HFFc6 (cell line): ENCODE measurements around the gene LSM2. TPM values are rescaled to one million over a fixed set of nuclear protein-coding genes. Genes with fewer than 3 reads are reported as not detected.
"Not testable (repeated sequence)": the region's sequence is repeated elsewhere in the genome, so short reads cannot be mapped to it uniquely, and the experiment has no call there.

Experiments
- DNase-seq: peaks from one replicate; pipeline ENCODE4 v3.0.0-alpha.2; 2018
- H3K27ac Mint-ChIP-seq: 2 replicates; pipeline ENCODE4 v1.8.0; 2020; ENCODE audit warnings: mild to moderate bottlenecking, mixed read lengths
- H3K27me3 Mint-ChIP-seq: 2 replicates; pipeline ENCODE4 v1.8.0; 2021; ENCODE audit warnings: mild to moderate bottlenecking, moderate library complexity, mixed read lengths; ENCODE audit not compliant: insufficient read depth
- H3K36me3 Mint-ChIP-seq: 2 replicates; pipeline ENCODE4 v1.8.0; 2021; ENCODE audit warnings: low read depth, mixed read lengths
- H3K4me1 Mint-ChIP-seq: 2 replicates; pipeline ENCODE4 v1.8.0; 2020; ENCODE audit warnings: low read depth, mixed read lengths
- H3K4me3 Mint-ChIP-seq: 2 replicates; pipeline ENCODE4 v1.8.0; 2020; ENCODE audit warnings: mild to moderate bottlenecking, moderate library complexity, mixed read lengths
- H3K9me3 Mint-ChIP-seq: 2 replicates; pipeline ENCODE4 v1.8.0; 2020; ENCODE audit warnings: mild to moderate bottlenecking, mixed read lengths
- total RNA-seq, 6 experiments: library from RNA; stranded (reverse); fragmentation: NEBNext Ultra II Directional; extraction: Animal tissue kit (Norgen Biotek cat#: 25700); gene quantifications; 2 replicates in 1 of 6; 3 replicates in 5 of 6; pipeline ENCODE4 v1.2.3, GENCODE V29; 2021
- TF ChIP-seq, protein P1 (sequence below): fragments of 200-600 bp; sonication (generic); IDR thresholded peaks from 2 replicates; pipeline ENCODE4 v1.5.0; 2021; ENCODE audit warnings: antibody characterized with exemption, mild to moderate bottlenecking

LSM2 gene
- total RNA-seq, 6 experiments from 2014 or later = 31.8 to 48.5 (median 43.4) TPM

DNA sequence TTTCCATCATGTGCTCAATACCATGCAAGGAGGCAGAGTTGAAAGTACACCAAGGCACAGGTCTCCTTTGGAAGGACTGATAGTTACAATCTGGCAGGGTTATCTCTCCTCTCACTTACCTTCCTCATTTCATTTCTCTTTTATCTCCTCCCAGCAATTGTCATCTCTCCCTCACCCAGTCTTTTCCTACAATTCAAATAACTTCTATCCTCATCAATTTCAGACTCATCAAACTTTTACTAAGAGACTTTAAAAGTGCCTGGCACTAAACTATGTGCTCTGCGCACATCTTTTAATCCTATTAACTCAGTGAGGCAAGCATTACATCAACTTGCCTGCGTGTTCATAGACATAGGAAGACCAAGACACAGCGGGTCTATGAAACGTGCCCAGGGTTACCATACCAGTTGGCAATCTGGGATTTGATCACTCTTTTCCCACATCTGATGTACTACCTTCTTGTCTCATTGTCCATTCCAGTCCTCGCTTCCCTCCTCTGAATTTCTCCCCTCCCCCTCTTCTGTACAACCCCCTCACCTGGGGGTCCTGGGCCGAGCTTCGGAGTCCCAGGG, 12.4 kb downstream of the LSM2 start:
- H3K9me3 Mint-ChIP-seq = no peaks in the 10 kb centered on the region
- TF ChIP-seq, protein P1, sequence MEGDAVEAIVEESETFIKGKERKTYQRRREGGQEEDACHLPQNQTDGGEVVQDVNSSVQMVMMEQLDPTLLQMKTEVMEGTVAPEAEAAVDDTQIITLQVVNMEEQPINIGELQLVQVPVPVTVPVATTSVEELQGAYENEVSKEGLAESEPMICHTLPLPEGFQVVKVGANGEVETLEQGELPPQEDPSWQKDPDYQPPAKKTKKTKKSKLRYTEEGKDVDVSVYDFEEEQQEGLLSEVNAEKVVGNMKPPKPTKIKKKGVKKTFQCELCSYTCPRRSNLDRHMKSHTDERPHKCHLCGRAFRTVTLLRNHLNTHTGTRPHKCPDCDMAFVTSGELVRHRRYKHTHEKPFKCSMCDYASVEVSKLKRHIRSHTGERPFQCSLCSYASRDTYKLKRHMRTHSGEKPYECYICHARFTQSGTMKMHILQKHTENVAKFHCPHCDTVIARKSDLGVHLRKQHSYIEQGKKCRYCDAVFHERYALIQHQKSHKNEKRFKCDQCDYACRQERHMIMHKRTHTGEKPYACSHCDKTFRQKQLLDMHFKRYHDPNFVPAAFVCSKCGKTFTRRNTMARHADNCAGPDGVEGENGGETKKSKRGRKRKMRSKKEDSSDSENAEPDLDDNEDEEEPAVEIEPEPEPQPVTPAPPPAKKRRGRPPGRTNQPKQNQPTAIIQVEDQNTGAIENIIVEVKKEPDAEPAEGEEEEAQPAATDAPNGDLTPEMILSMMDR = no peak
- peak overlapping the region; percentile 99 for H3K27ac Mint-ChIP-seq
- DNase-seq = peak; percentile 41
- peaks cover 38% of the 10 kb centered on the region for H3K4me1 Mint-ChIP-seq
- H3K4me3 Mint-ChIP-seq = peak overlapping the region; percentile 86
- H3K36me3 Mint-ChIP-seq = peaks cover 31% of the 10 kb centered on the region
- H3K27me3 Mint-ChIP-seq = peaks cover 5% of the 10 kb centered on the region; the same call in 1 of the 2 replicates

DNA sequence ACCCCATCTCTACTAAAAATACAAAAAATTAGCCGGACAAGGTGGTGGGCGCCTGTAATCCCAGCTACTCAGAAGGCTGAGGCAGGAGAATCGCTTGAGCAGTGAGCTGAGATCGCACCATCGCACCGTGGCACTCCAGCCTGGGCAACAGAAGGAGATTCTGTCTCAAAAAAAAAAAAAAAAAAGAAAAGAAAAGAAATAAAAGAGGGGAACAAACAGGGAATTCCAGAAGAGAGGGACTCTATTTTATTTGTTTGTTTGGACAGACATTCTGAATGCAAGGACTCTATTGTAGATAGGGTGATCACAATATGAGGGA, 12.9 kb downstream of the LSM2 start:
- H3K27me3 Mint-ChIP-seq, H3K9me3 Mint-ChIP-seq, DNase-seq: not testable (repeated sequence)
- peak overlapping the region; percentile 99 for H3K27ac Mint-ChIP-seq
- peak overlapping the region; percentile 86 for H3K4me3 Mint-ChIP-seq
- H3K4me1 Mint-ChIP-seq = peaks cover 38% of the 10 kb centered on the region
- H3K36me3 Mint-ChIP-seq = peaks cover 31% of the 10 kb centered on the region

DNA sequence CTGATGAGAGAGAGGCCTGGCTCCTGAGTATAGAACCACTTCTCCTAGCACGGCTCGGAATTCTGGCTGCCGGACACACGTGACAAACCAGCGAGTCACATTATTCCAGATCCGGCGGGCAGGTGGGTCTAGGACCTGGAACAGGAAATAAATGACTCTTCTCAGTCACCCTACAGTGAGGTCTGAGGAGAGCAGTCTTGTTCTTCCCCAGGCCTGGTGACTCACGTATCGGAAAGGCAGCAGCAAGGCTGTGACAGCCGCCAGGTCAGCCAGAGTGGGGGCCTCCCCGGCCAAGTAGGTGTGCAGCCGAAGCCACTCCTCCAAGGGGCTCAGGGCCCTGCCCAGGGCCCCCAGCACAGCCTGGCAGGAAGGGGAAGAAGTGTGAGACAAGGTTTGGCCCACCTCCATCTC, 14.0 kb downstream of the LSM2 start:
- Mint-ChIP-seq H3K4me3 (peak overlapping the region; percentile 86), H3K27me3 (peaks cover 5% of the 10 kb centered on the region; the same call in 1 of the 2 replicates), H3K4me1 (peaks cover 38% of the 10 kb centered on the region), H3K36me3 (peaks cover 31% of the 10 kb centered on the region), H3K27ac (peak overlapping the region; percentile 99), H3K9me3 (no peaks in the 10 kb centered on the region)
- peak; percentile 67 for DNase-seq
- TF ChIP-seq, protein P1 = no peak

DNA sequence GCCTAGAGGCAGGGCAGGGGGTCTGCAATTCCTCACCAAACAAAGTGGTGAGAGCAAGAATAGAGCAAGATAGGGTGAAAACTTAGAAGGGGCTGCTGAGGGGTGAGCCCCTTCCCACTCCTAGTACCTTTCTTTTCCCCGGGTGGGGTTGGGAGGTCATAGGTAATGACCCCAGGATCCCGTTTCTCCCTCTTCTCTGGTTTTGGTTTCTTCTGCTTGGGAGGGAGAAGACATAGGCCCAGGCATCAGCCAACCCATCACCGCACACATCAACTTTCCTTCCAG, 14.7 kb downstream of the LSM2 start:
- DNase-seq = no peak
- H3K27ac Mint-ChIP-seq = peak overlapping the region; percentile 76; the same call in 1 of the 2 replicates
- H3K9me3 Mint-ChIP-seq = no peaks in the 10 kb centered on the region
- H3K27me3 Mint-ChIP-seq = peaks cover 5% of the 10 kb centered on the region; the same call in 1 of the 2 replicates
- H3K4me1 Mint-ChIP-seq = peaks cover 38% of the 10 kb centered on the region
- H3K36me3 Mint-ChIP-seq = peaks cover 31% of the 10 kb centered on the region
- H3K4me3 Mint-ChIP-seq = no peak overlapping the region
- TF ChIP-seq, protein P1 = no peak

DNA sequence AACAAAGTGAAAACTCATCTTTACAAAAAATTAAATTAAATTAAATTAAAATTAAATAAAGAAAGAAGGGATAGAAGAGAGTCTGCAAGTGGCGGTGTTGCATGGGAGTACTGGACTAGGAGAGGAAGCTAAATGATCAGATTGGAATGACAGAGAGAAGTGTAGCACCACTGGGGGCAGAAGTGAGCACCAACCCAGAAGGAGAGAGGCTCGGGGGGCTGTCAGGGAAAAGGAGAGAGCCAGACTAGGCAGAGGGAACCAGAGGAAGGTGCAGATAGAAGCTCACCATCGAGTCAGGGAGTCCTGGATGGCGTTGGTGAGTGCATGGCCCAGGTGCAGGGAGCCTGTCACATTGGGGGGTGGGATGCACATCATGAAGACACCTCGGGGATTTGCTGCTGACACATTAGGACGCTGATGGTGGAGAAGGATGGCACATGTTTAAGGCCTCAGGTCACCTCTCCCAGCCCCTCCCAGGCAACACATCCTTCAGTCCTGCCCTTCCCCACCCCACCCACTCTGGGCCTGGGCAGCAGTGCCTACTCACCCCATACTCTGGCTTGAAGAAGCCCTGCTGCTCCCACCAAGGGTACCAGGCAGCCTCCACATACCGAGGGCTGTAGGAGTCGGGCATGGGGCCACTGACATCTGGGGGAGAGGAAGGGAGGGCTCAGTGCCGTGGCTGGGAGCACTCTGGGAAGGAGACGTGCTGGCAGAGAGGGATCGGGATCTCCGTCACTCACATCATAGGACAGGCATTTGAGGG, 15.3 kb downstream of the LSM2 start:
- Mint-ChIP-seq H3K4me1 (peaks cover 38% of the 10 kb centered on the region), H3K27ac (peak overlapping the region; percentile 76), H3K4me3 (no peak overlapping the region; the same call in 1 of the 2 replicates), H3K36me3 (peaks cover 31% of the 10 kb centered on the region), H3K27me3 (peaks cover 5% of the 10 kb centered on the region; the same call in 1 of the 2 replicates), H3K9me3 (no peaks in the 10 kb centered on the region)
- peak; percentile 23 for DNase-seq
- TF ChIP-seq, protein P1 = peak; percentile 79

DNA sequence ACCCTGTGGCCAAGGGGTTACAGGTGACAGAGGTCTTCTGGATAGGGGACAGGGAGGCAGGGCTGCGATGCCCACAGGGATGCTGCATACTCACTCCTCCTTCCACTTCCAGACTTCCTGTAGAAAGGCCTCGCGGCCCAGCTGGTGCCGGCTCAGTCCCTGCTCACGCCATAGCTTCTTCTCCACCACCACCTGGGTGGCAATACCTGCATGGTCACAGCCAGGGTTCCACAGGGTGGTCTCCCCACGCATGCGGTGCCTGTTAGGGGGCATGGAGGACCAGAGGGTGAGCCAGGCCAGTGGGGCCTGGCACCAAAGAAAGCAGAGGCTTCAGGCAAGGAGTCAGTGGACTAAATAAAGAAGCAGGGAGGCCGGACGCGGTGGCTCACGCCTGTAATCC, 21.3 kb downstream of the LSM2 start:
- peaks cover 15% of the 10 kb centered on the region for H3K36me3 Mint-ChIP-seq

More for the DNA sequence above, 21.3 kb downstream of the LSM2 start:
- no peak for DNase-seq
- TF ChIP-seq, protein P1 = no peak
- H3K4me1 Mint-ChIP-seq = peaks cover under 1% of the 10 kb centered on the region; the same call in 1 of the 2 replicates
- H3K27me3 Mint-ChIP-seq = no peaks in the 10 kb centered on the region
- no peak overlapping the region for H3K4me3 Mint-ChIP-seq
- no peak overlapping the region for H3K27ac Mint-ChIP-seq
- H3K9me3 Mint-ChIP-seq = no peaks in the 10 kb centered on the region
